H54 (cell line): ENCODE results near the gene PPP1R27.
"Not testable (repeated sequence)": the region's sequence is repeated elsewhere in the genome, so short reads cannot be mapped to it uniquely, and the experiment has no call there.

Experiments used
- DNase-seq: peaks from one replicate; pipeline ENCODE4 v3.0.0; 2011; ENCODE audit warnings: low spot score, mixed read lengths; ENCODE audit not compliant: insufficient read length
- FAIRE-seq: peaks from 3 replicates; lab custom pipeline; 2011; peaks lifted over from hg19 to GRCh38; lab: Jason Lieb, UNC
- POLR2A ChIP-seq: IDR thresholded peaks from 2 replicates; pipeline ENCODE4 v1.6.1; 2011; ENCODE audit warnings: low read depth, mild to moderate bottlenecking, low read length

The PPP1R27 gene

GRCh38 chr17:81842725-81843504, 8.1 kb upstream of the PPP1R27 start:
- no peak for DNase-seq

GRCh38 chr17:81842378-81842724, 7.5 kb upstream of the PPP1R27 start:
- DNase-seq (no peak), FAIRE-seq (no peak)
- TF ChIP-seq POLR2A, result no peak

More at GRCh38 chr17:81842725-81843504, 8.1 kb upstream of the PPP1R27 start:
- no peak for TF ChIP-seq POLR2A
- no peak for FAIRE-seq

DNA sequence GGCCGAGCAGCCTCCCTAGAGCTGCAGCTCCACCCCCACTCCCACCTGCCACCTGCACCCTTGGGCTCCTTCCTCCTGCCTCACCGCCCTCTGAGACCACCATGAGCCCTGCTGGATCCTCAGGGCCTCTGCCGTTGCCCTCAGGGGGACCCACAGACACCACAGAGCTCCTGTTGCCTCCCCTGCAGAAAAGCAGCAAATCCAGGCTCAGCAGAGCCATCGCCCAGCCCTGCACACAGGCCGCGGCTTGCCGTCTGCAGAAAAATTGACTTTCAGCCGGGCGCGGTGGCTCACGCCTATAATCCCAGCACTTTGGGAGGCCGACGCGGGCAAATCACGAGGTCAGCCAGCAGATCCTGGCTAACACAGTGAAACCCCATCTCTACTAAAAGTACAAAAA, 7.0 kb upstream of the PPP1R27 start:
- TF ChIP-seq POLR2A, result no peak
- no peak for FAIRE-seq
- no peak for DNase-seq

DNA sequence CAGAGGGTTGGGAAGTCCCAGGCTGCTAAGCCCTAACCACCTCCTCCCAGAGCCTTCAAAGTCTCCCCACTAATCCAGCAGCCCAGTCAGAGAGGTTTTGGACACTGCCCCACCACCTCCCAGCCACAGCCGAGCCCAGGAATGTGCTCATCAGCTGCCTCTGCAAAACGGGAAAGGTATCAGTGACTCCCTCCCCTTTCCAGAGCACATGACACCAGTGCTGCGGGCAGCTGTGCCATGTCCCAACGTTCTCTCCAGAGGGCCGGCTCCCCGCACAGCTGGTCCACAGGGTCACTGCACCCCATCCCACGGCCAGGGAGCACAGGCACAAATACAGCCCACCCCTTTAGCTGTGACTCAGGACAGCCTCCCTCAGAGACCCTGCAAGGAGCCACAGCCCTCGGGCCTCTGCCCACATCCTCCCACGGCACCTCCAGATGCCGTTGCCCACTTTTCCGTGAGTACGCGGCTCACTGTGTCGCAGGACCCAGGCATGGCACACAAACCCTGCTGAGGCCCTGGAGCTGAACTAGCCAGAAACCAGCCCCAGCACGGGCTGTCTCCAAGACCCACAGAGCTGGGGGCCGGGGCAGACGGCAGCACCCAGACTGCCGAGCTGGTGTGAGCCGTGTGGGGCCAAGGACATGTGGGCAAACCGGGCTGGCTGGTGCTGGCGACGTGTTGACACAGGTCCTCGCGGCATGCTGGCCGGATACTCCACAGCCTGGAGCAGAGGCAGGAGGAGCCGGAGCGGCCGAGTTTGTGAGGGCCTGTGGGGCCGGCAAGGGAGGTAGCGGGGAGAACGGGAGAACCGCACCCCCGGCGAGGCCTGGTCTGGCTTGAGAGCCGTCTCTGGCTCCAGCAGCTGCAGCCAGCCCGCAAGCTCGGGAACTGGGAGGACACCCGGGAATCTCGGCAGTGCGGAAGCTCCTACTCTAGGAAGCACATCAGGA, 6.3 kb upstream of the PPP1R27 start:
- no peak for TF ChIP-seq POLR2A
- no peak for DNase-seq
- no peak for FAIRE-seq

- DNase-seq, FAIRE-seq: not testable (repeated sequence)
Observed at GRCh38 chr17:81840059-81840458, 5.2 kb upstream of the PPP1R27 start.

GRCh38 chr17:81839301-81839700, 4.5 kb upstream of the PPP1R27 start:
- DNase-seq (no peak), FAIRE-seq (no peak)
- TF ChIP-seq POLR2A, result no peak

DNA sequence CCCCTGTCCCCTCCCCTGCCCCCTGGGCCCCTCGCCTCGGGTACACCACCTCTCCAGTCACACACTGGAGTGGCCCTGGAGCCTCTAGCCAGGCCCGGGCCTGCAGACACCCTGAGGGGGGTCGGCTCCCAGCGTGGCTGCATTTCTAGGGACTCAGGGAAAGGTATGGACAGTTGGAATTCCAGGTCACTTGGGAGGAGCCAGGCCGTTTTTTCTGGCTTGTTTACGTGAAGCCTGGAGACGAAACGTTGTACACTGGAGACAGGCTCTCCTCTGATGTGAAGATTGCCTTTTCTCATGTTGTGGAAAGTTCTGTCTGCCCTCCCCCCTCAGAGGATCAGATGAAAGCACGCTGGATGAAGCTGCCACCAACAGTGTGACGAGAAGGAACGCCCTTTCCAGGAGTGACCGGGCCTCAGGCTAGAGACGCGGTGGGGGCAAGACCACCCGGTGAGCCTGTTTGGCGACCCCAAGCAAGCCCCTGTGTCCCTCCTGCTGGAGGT, 4.0 kb upstream of the PPP1R27 start:
- TF ChIP-seq POLR2A, result no peak
- FAIRE-seq (no peak), DNase-seq (no peak)

GRCh38 chr17:81837641-81838040, 2.8 kb upstream of the PPP1R27 start:
- no peak for FAIRE-seq
- no peak for TF ChIP-seq POLR2A
- DNase-seq, result no peak

- FAIRE-seq (no peak), DNase-seq (no peak)
- no peak for TF ChIP-seq POLR2A
Observed at GRCh38 chr17:81833921-81834830, 674 bp downstream of the PPP1R27 start.

GRCh38 chr17:81833160-81833920, 1.5 kb downstream of the PPP1R27 start, which contains the start of gene MCRIP1:
TSS of gene MCRIP1 (minus strand) at chr17:81833291. CDS start at chr17:81824506, 8,785 bp downstream.
- TF ChIP-seq POLR2A, result peak; percentile 78; the same call in 1 of the 2 replicates
- FAIRE-seq (no peak), DNase-seq (peak; percentile 96)

- no peak for FAIRE-seq
- no peak for DNase-seq
Observed at GRCh38 chr17:81832608-81833159, 2.2 kb downstream of the PPP1R27 start.

GRCh38 chr17:81831957-81832607, 2.8 kb downstream of the PPP1R27 start:
- no peak for TF ChIP-seq POLR2A
- DNase-seq (no peak), FAIRE-seq (no peak)

More at GRCh38 chr17:81832608-81833159, 2.2 kb downstream of the PPP1R27 start:
- TF ChIP-seq POLR2A, result no peak
